Right lobe of liver (tissue), 6 donors: ENCODE data around the gene SPTBN1. TPM values are rescaled to one million over a fixed set of nuclear protein-coding genes. Genes with fewer than 3 reads are reported as not detected.
A peak's percentile ranks its signal among the peaks of the same experiment; 100 is the strongest.

Experiments used
- ATAC-seq, 4 donors: fragments of 200-7000 bp; cut with Tn5 transposase; one replicate each; pipeline ENCODE4 v1.9.1; 2020; ENCODE audit warnings: mild to moderate bottlenecking in 4 of 4, moderate library complexity in 4 of 4
- DNase-seq, 3 donors: peaks; one replicate each; pipeline ENCODE4 v3.0.0-alpha.2; 2020
- H3K27ac ChIP-seq, 3 donors: fragments of 200-600 bp; one replicate each; pipeline ENCODE4 v1.8.0; 2022
- H3K27me3 ChIP-seq, 2 donors: fragments of 200-600 bp; one replicate each; pipeline ENCODE4 v1.8.0; 2022
- H3K36me3 ChIP-seq, 4 donors: fragments of 200-600 bp; sonication (generic) in 1 of 4; one replicate each; pipeline versions ENCODE4 v1.5.1 to v1.8.0; 2017 to 2022; ENCODE audit warnings: control low read depth in 1 of 4
- H3K4me1 ChIP-seq, 4 donors: fragments of 200-600 bp; sonication (generic) in 1 of 4; one replicate each; pipeline versions ENCODE4 v1.5.1 to v1.8.0; 2017 to 2022; ENCODE audit warnings: control low read depth in 1 of 4
- H3K4me3 ChIP-seq, 3 donors: fragments of 200-600 bp; one replicate each; pipeline ENCODE4 v1.8.0; 2022
- H3K9me3 ChIP-seq, 4 donors: fragments of 200-600 bp; sonication (generic) in 1 of 4; one replicate each; pipeline versions ENCODE4 v1.5.1 to v1.8.0; 2017 to 2022; ENCODE audit warnings: control low read depth in 1 of 4
- POLR2A ChIP-seq: fragments of 450-650 bp; IDR thresholded peaks from one replicate; pipeline ENCODE4 v1.6.1; 2017; ENCODE audit warnings: antibody characterized with exemption, mild to moderate bottlenecking
- WGBS: methylation state at CpG from one replicate; pipeline ENCODE4 v1.1.6; 2018; ENCODE audit warnings: low coverage, low lambda C conversion rate; ENCODE audit not compliant: insufficient coverage; ENCODE audit errors: missing lambda C conversion rate; 5-methylcytosine and 5-hydroxymethylcytosine counted together
- intact Hi-C, 2 donors: fragments of 100-400 bp; cut with DNase I; formaldehyde crosslinking; loops; one replicate each; pipeline versions ENCODE4 v1.11.2 to v1.14.1; 2022
- total RNA-seq, 6 experiments: library from RNA; depleted of rRNA in 2 of 6; stranded (reverse); fragments of >200 nt in 2 of 6; fragmentation: NEBNext Ultra II Directional in 3 of 6; extraction: Animal tissue kit (Norgen Biotek cat#: 25700) in 3 of 6; gene quantifications; one replicate each; pipeline versions ENCODE4 v1.1.0 to v1.2.4, GENCODE V29; 2016 to 2023
- TF ChIP-seq, protein P1 (sequence below), 4 donors: fragments of 200-600 bp in 3 of 4; fragments of 450-650 bp in 1 of 4; IDR thresholded peaks; one replicate each; pipeline versions ENCODE4 v1.5.1 to v1.8.0; 2016 to 2022; ENCODE audit warnings: antibody characterized with exemption in 4 of 4, mild to moderate bottlenecking in 2 of 4
- donor health status: DM: no; HTN: yes; CAD: no.
- donor health status: DM: no; HTN: no; CAD: no.
- donor health status: DM: no; HTN: no; CAD: no.
- donor health status: DM: no; HTN: yes; CAD: no.
- donor health status: DM: no; HTN: yes; CAD: no.

SPTBN1 gene
- total RNA-seq, 6 experiments from 2014 or later = 107 to 315 (median 227) TPM

DNA sequence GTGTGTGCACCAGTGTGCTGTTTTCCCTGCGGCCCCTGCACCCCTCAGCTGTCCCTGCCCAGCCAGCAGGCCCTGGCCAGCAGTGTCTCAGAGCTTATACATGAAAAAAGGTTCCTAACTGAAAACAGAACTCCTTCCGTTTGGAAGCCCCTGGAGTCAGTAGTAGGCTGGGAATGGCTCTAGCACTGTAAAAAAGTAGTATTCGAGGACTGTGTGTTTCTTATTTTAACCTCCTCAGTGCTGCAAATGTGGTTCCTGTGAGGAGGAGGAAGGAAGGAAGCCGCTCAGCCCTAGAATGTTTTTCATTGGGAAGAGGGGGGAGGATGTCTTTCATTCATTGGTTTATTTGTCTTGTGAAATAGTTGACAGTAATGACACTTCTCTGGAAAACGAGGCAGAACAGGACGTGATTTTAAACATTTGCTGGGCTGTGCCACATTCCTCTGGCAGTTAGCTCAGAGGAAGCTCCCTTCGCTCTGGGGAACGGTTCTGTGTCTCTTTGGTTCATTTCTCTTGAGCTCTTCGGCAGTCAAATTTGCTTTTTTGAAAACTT is 103.5 kb downstream of the SPTBN1 start:
- Histone ChIP-seq H3K4me1 (peaks cover 0 to 51% (median 26%) of the 10 kb centered on the region in 4 donors), H3K27ac (peak overlapping the region; percentile 94 to 99 (median 95)), H3K9me3 (no peaks in the 10 kb centered on the region), H3K27me3 (no peaks in the 10 kb centered on the region), H3K36me3 (no peaks in the 10 kb centered on the region), H3K4me3 (peak overlapping the region; percentile 68 to 71 (median 68))
- 0% methylated on average over 9 of the region's 9 CpGs for WGBS
- intact Hi-C loops = no loop called here
- ATAC-seq = peak; percentile 24 to 61 (median 52)
- TF ChIP-seq POLR2A = peak; percentile 92
- TF ChIP-seq, protein P1, sequence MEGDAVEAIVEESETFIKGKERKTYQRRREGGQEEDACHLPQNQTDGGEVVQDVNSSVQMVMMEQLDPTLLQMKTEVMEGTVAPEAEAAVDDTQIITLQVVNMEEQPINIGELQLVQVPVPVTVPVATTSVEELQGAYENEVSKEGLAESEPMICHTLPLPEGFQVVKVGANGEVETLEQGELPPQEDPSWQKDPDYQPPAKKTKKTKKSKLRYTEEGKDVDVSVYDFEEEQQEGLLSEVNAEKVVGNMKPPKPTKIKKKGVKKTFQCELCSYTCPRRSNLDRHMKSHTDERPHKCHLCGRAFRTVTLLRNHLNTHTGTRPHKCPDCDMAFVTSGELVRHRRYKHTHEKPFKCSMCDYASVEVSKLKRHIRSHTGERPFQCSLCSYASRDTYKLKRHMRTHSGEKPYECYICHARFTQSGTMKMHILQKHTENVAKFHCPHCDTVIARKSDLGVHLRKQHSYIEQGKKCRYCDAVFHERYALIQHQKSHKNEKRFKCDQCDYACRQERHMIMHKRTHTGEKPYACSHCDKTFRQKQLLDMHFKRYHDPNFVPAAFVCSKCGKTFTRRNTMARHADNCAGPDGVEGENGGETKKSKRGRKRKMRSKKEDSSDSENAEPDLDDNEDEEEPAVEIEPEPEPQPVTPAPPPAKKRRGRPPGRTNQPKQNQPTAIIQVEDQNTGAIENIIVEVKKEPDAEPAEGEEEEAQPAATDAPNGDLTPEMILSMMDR (IDR thresholded peaks at IDR 0.05) = no peak
- peak in 1 of 3 donors; percentile 74 for DNase-seq

GRCh38 chr2:54560146-54560881 is 104.2 kb downstream of the SPTBN1 start:
- H3K36me3 ChIP-seq = no peaks in the 10 kb centered on the region
- peak overlapping the region; percentile 94 to 99 (median 95) for H3K27ac ChIP-seq
- DNase-seq (peak; percentile 43 to 69 (median 66)), ATAC-seq (peak; percentile 10 to 29 (median 20))
- no peaks in the 10 kb centered on the region for H3K9me3 ChIP-seq
- peaks cover 0 to 50% (median 27%) of the 10 kb centered on the region in 4 donors for H3K4me1 ChIP-seq
- peak overlapping the region; percentile 68 to 71 (median 68) for H3K4me3 ChIP-seq
- H3K27me3 ChIP-seq = no peaks in the 10 kb centered on the region
- intact Hi-C loops = no loop called here
- peak; percentile 44 for TF ChIP-seq POLR2A
- TF ChIP-seq, protein P1 (IDR thresholded peaks at IDR 0.05) = peak in 1 of 4 donors; percentile 21
- WGBS = 0% methylated on average over 15 of the region's 19 CpGs

GRCh38 chr2:54561010-54561409 is 104.9 kb downstream of the SPTBN1 start:
- no peak for ATAC-seq
- 14% methylated on average over 4 of the region's 4 CpGs for WGBS
- TF ChIP-seq, protein P1 (IDR thresholded peaks at IDR 0.05) = no peak
- no peak for TF ChIP-seq POLR2A
- Histone ChIP-seq H3K4me1 (peaks cover 0 to 51% (median 27%) of the 10 kb centered on the region in 4 donors), H3K27me3 (no peaks in the 10 kb centered on the region), H3K4me3 (peak overlapping the region; percentile 68 to 71 (median 68)), H3K27ac (peak overlapping the region; percentile 94 to 99 (median 95)), H3K36me3 (no peaks in the 10 kb centered on the region), H3K9me3 (no peaks in the 10 kb centered on the region)
- no peak for DNase-seq
- intact Hi-C loops = no loop called here

DNA sequence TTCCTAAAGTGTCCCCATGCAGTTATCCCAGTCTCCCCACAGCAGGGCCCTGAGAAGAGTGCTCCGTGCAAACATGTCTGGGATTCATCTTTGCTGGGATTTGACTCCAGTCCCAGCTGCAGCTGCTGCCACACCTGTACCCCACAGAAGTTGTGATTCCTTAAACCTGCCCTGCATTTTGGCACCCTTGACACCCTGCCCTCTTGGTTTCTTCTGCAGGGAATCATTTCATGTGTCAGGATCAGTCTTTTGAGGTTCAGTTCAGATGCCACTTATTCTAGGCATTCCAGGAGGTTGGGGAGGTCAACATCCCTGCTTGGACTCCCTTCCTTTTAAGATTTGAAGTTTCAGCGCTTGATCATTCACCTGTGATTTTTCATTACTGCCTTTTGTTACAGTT is 108.3 kb downstream of the SPTBN1 start:
- ATAC-seq (no peak), DNase-seq (no peak)
- Histone ChIP-seq H3K4me1 (peaks cover 0 to 69% (median 36%) of the 10 kb centered on the region in 4 donors), H3K9me3 (no peaks in the 10 kb centered on the region), H3K27ac (peak overlapping the region in 2 of 3 donors; percentile 28 to 70), H3K4me3 (no peak overlapping the region), H3K27me3 (no peaks in the 10 kb centered on the region), H3K36me3 (no peaks in the 10 kb centered on the region)
- TF ChIP-seq, protein P1 (IDR thresholded peaks at IDR 0.05) = no peak
- TF ChIP-seq POLR2A = no peak
- intact Hi-C loops = no loop called here
- 82% methylated on average over 1 of the region's 2 CpGs for WGBS
